Liver (tissue), 9 donors: ENCODE data around the gene TTC39C. TPM values are rescaled to one million over a fixed set of nuclear protein-coding genes. Genes with fewer than 3 reads are reported as not detected.

Source experiments
- DNase-seq: peaks from one replicate; pipeline ENCODE4 v3.0.0-alpha.2; 2017; ENCODE audit warnings: low spot score
- H3K27ac ChIP-seq, 2 donors: one replicate each; pipeline ENCODE4 v1.7.0; 2013; ENCODE audit warnings: inconsistent platforms in 2 of 2, low read length in 2 of 2, control low read depth in 1 of 2, low read depth in 1 of 2, mild to moderate bottlenecking in 1 of 2
- H3K27me3 ChIP-seq, 4 donors: one replicate each; pipeline versions ENCODE4 v1.6.1 to v1.7.0; 2013; ENCODE audit warnings: low read length in 3 of 4, inconsistent platforms in 1 of 4, mild to moderate bottlenecking in 1 of 4, moderate library complexity in 1 of 4; ENCODE audit not compliant: control insufficient read depth in 4 of 4, insufficient read depth in 4 of 4
- H3K36me3 ChIP-seq, 4 donors: one replicate each; pipeline versions ENCODE4 v1.6.1 to v1.7.0; 2013; ENCODE audit warnings: low read length in 3 of 4, mild to moderate bottlenecking in 3 of 4, low read depth in 1 of 4, moderate library complexity in 1 of 4; ENCODE audit not compliant: control insufficient read depth in 4 of 4, insufficient read depth in 3 of 4
- H3K4me1 ChIP-seq, 4 donors: one replicate each; pipeline versions ENCODE4 v1.6.1 to v1.7.0; 2013; ENCODE audit warnings: low read length in 3 of 4, mild to moderate bottlenecking in 3 of 4, moderate library complexity in 1 of 4; ENCODE audit not compliant: control insufficient read depth in 4 of 4, insufficient read depth in 4 of 4
- H3K4me3 ChIP-seq, 3 donors: one replicate each; pipeline versions ENCODE4 v1.6.1 to v1.7.0; 2013; ENCODE audit warnings: low read length in 3 of 3, control low read depth in 1 of 3, low read depth in 1 of 3, mild to moderate bottlenecking in 1 of 3
- H3K9ac ChIP-seq, 2 donors: one replicate each; pipeline ENCODE4 v1.7.0; 2013; ENCODE audit warnings: low read length in 2 of 2, mild to moderate bottlenecking in 2 of 2, moderate library complexity in 2 of 2, control low read depth in 1 of 2, low read depth in 1 of 2
- H3K9me3 ChIP-seq, 4 donors: one replicate each; pipeline versions ENCODE4 v1.6.1 to v1.7.0; 2013; ENCODE audit warnings: low read length in 3 of 4; ENCODE audit not compliant: control insufficient read depth in 4 of 4
- ATF3 ChIP-seq: IDR thresholded peaks from 2 replicates; pipeline ENCODE4 v1.6.1; 2016; ENCODE audit warnings: antibody characterized with exemption
- CTCF ChIP-seq: fragments of 150-350 bp; IDR thresholded peaks from 2 replicates; pipeline ENCODE4 v1.5.1; 2017; ENCODE audit warnings: improper control_type of control experiment, low read depth, low read length; ENCODE audit not compliant: missing input control
- EGR1 ChIP-seq, 2 donors: IDR thresholded peaks; 2 replicates each; pipeline ENCODE4 v1.6.1; 2016 to 2018; ENCODE audit warnings: antibody characterized with exemption in 2 of 2, low read depth in 2 of 2
- FOXA1 ChIP-seq: IDR thresholded peaks from 2 replicates; pipeline ENCODE4 v1.6.1; 2016; ENCODE audit warnings: antibody characterized with exemption
- FOXA2 ChIP-seq: IDR thresholded peaks from 2 replicates; pipeline ENCODE4 v1.6.1; 2016; ENCODE audit warnings: antibody characterized with exemption
- GABPA ChIP-seq, 2 donors: IDR thresholded peaks in 1 of 2; conservative IDR thresholded peaks in 1 of 2; 2 replicates each; pipeline ENCODE4 v1.6.1; 2016; ENCODE audit warnings: antibody characterized with exemption in 2 of 2, mild to moderate bottlenecking in 1 of 2, moderate library complexity in 1 of 2
- HNF4A ChIP-seq, 2 donors: conservative IDR thresholded peaks; 2 replicates each; pipeline ENCODE4 v1.6.1; 2016; ENCODE audit warnings: antibody characterized with exemption in 2 of 2, mild to moderate bottlenecking in 2 of 2
- HNF4G ChIP-seq: IDR thresholded peaks from 2 replicates; pipeline ENCODE4 v1.6.1; 2016; ENCODE audit warnings: antibody characterized with exemption
- JUND ChIP-seq, 2 donors: IDR thresholded peaks; 2 replicates each; pipeline ENCODE4 v1.6.1; 2016; ENCODE audit warnings: antibody characterized with exemption in 2 of 2
- MAX ChIP-seq: IDR thresholded peaks from 2 replicates; pipeline ENCODE4 v1.6.1; 2016; ENCODE audit warnings: antibody characterized with exemption
- NR2F2 ChIP-seq: IDR thresholded peaks from 2 replicates; pipeline ENCODE4 v1.6.1; 2016; ENCODE audit warnings: antibody characterized with exemption
- RAD21 ChIP-seq, 2 donors: IDR thresholded peaks; 2 replicates each; pipeline ENCODE4 v1.6.1; 2016; ENCODE audit warnings: antibody characterized with exemption in 2 of 2, mild to moderate bottlenecking in 2 of 2
- REST ChIP-seq: IDR thresholded peaks from 2 replicates; pipeline ENCODE4 v1.6.1; 2016; ENCODE audit warnings: antibody characterized with exemption, mild to moderate bottlenecking
- RXRA ChIP-seq, 2 donors: IDR thresholded peaks; 2 replicates each; pipeline ENCODE4 v1.6.1; 2017 to 2018; ENCODE audit warnings: antibody characterized with exemption in 2 of 2, mild to moderate bottlenecking in 1 of 2
- SP1 ChIP-seq: IDR thresholded peaks from 2 replicates; pipeline ENCODE4 v1.6.1; 2018; ENCODE audit warnings: antibody characterized with exemption, mild to moderate bottlenecking
- TAF1 ChIP-seq: conservative IDR thresholded peaks from 2 replicates; pipeline ENCODE4 v1.6.1; 2016; ENCODE audit warnings: antibody characterized with exemption, mild to moderate bottlenecking
- YY1 ChIP-seq: IDR thresholded peaks from 2 replicates; pipeline ENCODE4 v1.6.1; 2016; ENCODE audit warnings: antibody characterized with exemption, mild to moderate bottlenecking
- ZBTB33 ChIP-seq: IDR thresholded peaks from 2 replicates; pipeline ENCODE4 v1.6.1; 2016; ENCODE audit warnings: antibody characterized with exemption
- WGBS: extraction: QIAGEN DNeasy Blood & Tissue Kit; methylation state at CpG from one replicate; pipeline ENCODE4 v1.1.7; 2013; 5-methylcytosine and 5-hydroxymethylcytosine counted together
- polyA plus RNA-seq, 2 donors: library from polyadenylated mRNA; stranded (reverse) in 1 of 2; unstranded in 1 of 2; fragments of 200-250 nt in 1 of 2; fragments of >200 nt in 1 of 2; fragmentation: Nextera tagmentation in 1 of 2; extraction: Ambion mirVana in 1 of 2; gene quantifications; one replicate each; pipeline versions ENCODE4 v1.2.1 to v1.2.3, GENCODE V29; 2013 to 2015
- total RNA-seq, 2 donors: library from RNA; depleted of rRNA; stranded (reverse); fragments of >200 nt; gene quantifications; one replicate each; pipeline ENCODE4 v1.2.3, GENCODE V29; 2014
- donor health status: healthy.
- donor health status: healthy.
- donor health status: healthy.
- donor health status: healthy.
- donor health status: healthy.

Gene TTC39C
- total and polyA plus RNA-seq, 4 donors, result 22.8 to 55.1 (median 38.6) TPM

GRCh38 chr18:24078391-24078790 lies 63.8 kb downstream of the TTC39C start:
- H3K9me3 ChIP-seq, result no peaks in the 10 kb centered on the region
- 91% methylated on average over 7 of the region's 7 CpGs for WGBS
- peaks cover 0 to 10% (median 4%) of the 10 kb centered on the region in 4 donors for H3K36me3 ChIP-seq
- H3K9ac ChIP-seq, result no peak overlapping the region
- no peaks in the 10 kb centered on the region for H3K27me3 ChIP-seq
- DNase-seq, result no peak
- no peak for TF ChIP-seq RXRA (IDR thresholded peaks at IDR 0.05)
- no peak for TF ChIP-seq ATF3
- no peak overlapping the region for H3K27ac ChIP-seq
- H3K4me3 ChIP-seq, result no peak overlapping the region
- no peaks in the 10 kb centered on the region for H3K4me1 ChIP-seq

GRCh38 chr18:24080861-24081260 lies 66.3 kb downstream of the TTC39C start:
- no peak for TF ChIP-seq EGR1 (IDR thresholded peaks at IDR 0.05; ENCODE audit: low read depth in 2 of 2)
- TF ChIP-seq FOXA2, result no peak
- no peak for TF ChIP-seq ATF3
- TF ChIP-seq TAF1, result no peak
- no peak for TF ChIP-seq MAX
- TF ChIP-seq CTCF, result no peak
- no peak for TF ChIP-seq RXRA (IDR thresholded peaks at IDR 0.05)
- TF ChIP-seq JUND (IDR thresholded peaks at IDR 0.05), result no peak
- no peak for TF ChIP-seq RAD21 (IDR thresholded peaks at IDR 0.05)
- TF ChIP-seq HNF4A (conservative IDR thresholded peaks at IDR 0.05), result no peak
- TF ChIP-seq NR2F2, result no peak
- no peak for TF ChIP-seq FOXA1
- TF ChIP-seq SP1, result no peak
- no peak for TF ChIP-seq GABPA (IDR thresholded peaks at IDR 0.05 in 1 of 2, conservative IDR thresholded peaks at IDR 0.05 in 1 of 2)
- TF ChIP-seq YY1, result no peak
- no peak for TF ChIP-seq REST
- no peak for TF ChIP-seq HNF4G
- no peak for TF ChIP-seq ZBTB33
- no peak for DNase-seq
- Histone ChIP-seq H3K9me3 (no peaks in the 10 kb centered on the region), H3K9ac (no peak overlapping the region), H3K27ac (no peak overlapping the region), H3K4me1 (no peaks in the 10 kb centered on the region), H3K27me3 (no peaks in the 10 kb centered on the region), H3K36me3 (peaks cover 0 to 11% (median 4%) of the 10 kb centered on the region in 4 donors), H3K4me3 (no peak overlapping the region)
- WGBS, result 92% methylated on average over 7 of the region's 7 CpGs
